Heart left ventricle (tissue), 13 donors: ENCODE measurements around the gene EVA1C.
A peak's percentile ranks its signal among the peaks of the same experiment; 100 is the strongest.

ENCODE experiments used
- CTCF ChIP-seq, 12 donors: fragments of 200-600 bp; sonication (generic) in 4 of 12; IDR thresholded peaks; one replicate each; pipeline versions ENCODE4 v1.5.0 to v1.8.0; 2018 to 2022; ENCODE audit warnings: antibody characterized with exemption in 12 of 12, mild to moderate bottlenecking in 5 of 12
- POLR2A ChIP-seq, 2 donors: fragments of 450-650 bp; IDR thresholded peaks; one replicate each; pipeline ENCODE4 v1.6.1; 2017; ENCODE audit warnings: antibody characterized with exemption in 2 of 2, mild to moderate bottlenecking in 2 of 2, moderate library complexity in 2 of 2
- donor health status: ischemic (EF 13 %, LVEDD 7.1; RV severe dilation, severe dysfunction).
- donor health status: DM: no; HTN: yes; CAD: no.
- donor health status: DM: no; HTN: no; CAD: no.
- donor health status: ischemic (EF 25% LVEDD 6.9; RV normal size, moderate dysfunction).
- donor health status: ischemic (EF 25% LVEDD 5.7; RV mildly dilated, moderate dysfunction).
- donor health status: ischemic (EF 35%, LVEDD 5.7; RV mildly dilated, moderate dysfunction).
- donor health status: nonischemic (EF 11% LVEDD 7.7; RV severe dilation, severe dysfunction).
- donor health status: DM: yes; HTN: yes; CAD: no.
- donor health status: PGD.
- donor health status: ischemic (EF 29% LVEDD 5.4; RV normal size, mild dysfunction).
- donor health status: nonischemic (EF 23%, LVEDD 6.1; RV moderate dilation, normal function).

- TF ChIP-seq POLR2A (IDR thresholded peaks at IDR 0.05) = no peak
- peak in 1 of 12 donors; percentile 8 for TF ChIP-seq CTCF (IDR thresholded peaks at IDR 0.05)
Measured at GRCh38 chr21:32383812-32384211, 28.7 kb upstream of the EVA1C start.
